ENCODE data around the gene SRSF5. TPM values are rescaled to one million over a fixed set of nuclear protein-coding genes. Genes with fewer than 3 reads are reported as not detected.

Gene SRSF5
- total and polyA plus RNA-seq, 2 of the 13 experiments (the other 11 are each of a cell fraction or from before 2014, with no cell fraction given): 189 to 277 TPM

- TF ChIP-seq ZNF775 (CRISPR knock-in tag; IDR thresholded peaks at IDR 0.05; ENCODE audit: borderline replicate concordance) (no peak), ZBTB38 (CRISPR knock-in tag; IDR thresholded peaks at IDR 0.05) (0 out of 2 replicates have a peak, but pooled peaks have one; percentile 52), ZNF883 (CRISPR knock-in tag; IDR thresholded peaks at IDR 0.05; ENCODE audit: not compliant biosample characterization) (no peak), KDM2A (CRISPR knock-in tag; IDR thresholded peaks at IDR 0.05; ENCODE audit: borderline replicate concordance, low read depth) (peak; percentile 88), ZFP90 (CRISPR knock-in tag; IDR thresholded peaks at IDR 0.05; ENCODE audit: borderline replicate concordance) (no peak), ZNF329 (CRISPR knock-in tag; IDR thresholded peaks at IDR 0.05; ENCODE audit: low read depth) (no peak), ZNF333 (CRISPR knock-in tag; IDR thresholded peaks at IDR 0.05; ENCODE audit: borderline replicate concordance) (0 out of 2 replicates have a peak, but pooled peaks have one; percentile 17), FOXA1 (IDR thresholded peaks at IDR 0.05) (no peak), FOXA1 (CRISPR knock-in tag; IDR thresholded peaks at IDR 0.05) (no peak), ZNF83 (CRISPR knock-in tag; IDR thresholded peaks at IDR 0.05; ENCODE audit: borderline replicate concordance) (no peak), CCAR2 (optimal IDR thresholded peaks at IDR 0.05; ENCODE audit: low read depth, low read length) (no peak), RFX1 (IDR thresholded peaks at IDR 0.05) (no peak), CENPT (CRISPR knock-in tag; IDR thresholded peaks at IDR 0.05; ENCODE audit: low read depth) (no peak), PITX1 (CRISPR knock-in tag; IDR thresholded peaks at IDR 0.05) (no peak), ZNF761 (CRISPR knock-in tag; conservative IDR thresholded peaks at IDR 0.05) (no peak), ZNF605 (CRISPR knock-in tag; IDR thresholded peaks at IDR 0.05) (0 out of 2 replicates have a peak, but pooled peaks have one; percentile 35), ZNF335 (CRISPR knock-in tag; IDR thresholded peaks at IDR 0.05) (no peak), ZNF205 (CRISPR knock-in tag; IDR thresholded peaks at IDR 0.05) (0 out of 2 replicates have a peak, but pooled peaks have one; percentile 56), MZF1 (CRISPR knock-in tag; IDR thresholded peaks at IDR 0.05; ENCODE audit: borderline replicate concordance) (no peak), MIXL1 (CRISPR knock-in tag; IDR thresholded peaks at IDR 0.05) (0 out of 2 replicates have a peak, but pooled peaks have one; percentile 28), SP4 (CRISPR knock-in tag; IDR thresholded peaks at IDR 0.05) (0 out of 2 replicates have a peak, but pooled peaks have one; percentile 42), ZNF343 (CRISPR knock-in tag; IDR thresholded peaks at IDR 0.05) (0 out of 2 replicates have a peak, but pooled peaks have one; percentile 12), ZMYM2 (CRISPR knock-in tag; IDR thresholded peaks at IDR 0.05) (no peak), ZNF235 (CRISPR knock-in tag; IDR thresholded peaks at IDR 0.05; ENCODE audit: borderline replicate concordance) (no peak), ZNF563 (CRISPR knock-in tag; IDR thresholded peaks at IDR 0.05) (0 out of 2 replicates have a peak, but pooled peaks have one; percentile 26), ZNF570 (CRISPR knock-in tag; IDR thresholded peaks at IDR 0.05; ENCODE audit: borderline replicate concordance) (no peak), NR2C2 (CRISPR knock-in tag; IDR thresholded peaks at IDR 0.05; ENCODE audit: borderline replicate concordance) (peak; percentile 79), ZNF839 (CRISPR knock-in tag; IDR thresholded peaks at IDR 0.05; ENCODE audit: borderline replicate concordance) (no peak), SUZ12 (IDR thresholded peaks at IDR 0.05; ENCODE audit: low read depth, low read length) (no peak)
- TF ChIP-seq, protein P1, sequence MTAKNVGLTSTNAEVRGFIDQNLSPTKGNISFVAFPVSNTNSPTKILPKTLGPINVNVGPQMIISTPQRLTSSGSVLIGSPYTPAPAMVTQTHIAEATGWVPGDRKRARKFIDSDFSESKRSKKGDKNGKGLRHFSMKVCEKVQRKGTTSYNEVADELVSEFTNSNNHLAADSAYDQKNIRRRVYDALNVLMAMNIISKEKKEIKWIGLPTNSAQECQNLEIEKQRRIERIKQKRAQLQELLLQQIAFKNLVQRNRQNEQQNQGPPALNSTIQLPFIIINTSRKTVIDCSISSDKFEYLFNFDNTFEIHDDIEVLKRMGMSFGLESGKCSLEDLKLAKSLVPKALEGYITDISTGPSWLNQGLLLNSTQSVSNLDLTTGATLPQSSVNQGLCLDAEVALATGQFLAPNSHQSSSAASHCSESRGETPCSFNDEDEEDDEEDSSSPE (CRISPR knock-in tag; IDR thresholded peaks at IDR 0.05): 0 out of 2 replicates have a peak, but pooled peaks have one; percentile 32
- TF ChIP-seq, protein P2, sequence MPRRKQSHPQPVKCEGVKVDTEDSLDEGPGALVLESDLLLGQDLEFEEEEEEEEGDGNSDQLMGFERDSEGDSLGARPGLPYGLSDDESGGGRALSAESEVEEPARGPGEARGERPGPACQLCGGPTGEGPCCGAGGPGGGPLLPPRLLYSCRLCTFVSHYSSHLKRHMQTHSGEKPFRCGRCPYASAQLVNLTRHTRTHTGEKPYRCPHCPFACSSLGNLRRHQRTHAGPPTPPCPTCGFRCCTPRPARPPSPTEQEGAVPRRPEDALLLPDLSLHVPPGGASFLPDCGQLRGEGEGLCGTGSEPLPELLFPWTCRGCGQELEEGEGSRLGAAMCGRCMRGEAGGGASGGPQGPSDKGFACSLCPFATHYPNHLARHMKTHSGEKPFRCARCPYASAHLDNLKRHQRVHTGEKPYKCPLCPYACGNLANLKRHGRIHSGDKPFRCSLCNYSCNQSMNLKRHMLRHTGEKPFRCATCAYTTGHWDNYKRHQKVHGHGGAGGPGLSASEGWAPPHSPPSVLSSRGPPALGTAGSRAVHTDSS (CRISPR knock-in tag; conservative IDR thresholded peaks at IDR 0.05): no peak
Measured at GRCh38 chr14:69726761-69727511, 40.0 kb upstream of the SRSF5 start (continued).

All from HepG2 (cell line).